Activated CD4-positive, alpha-beta T cell treated with anti-CD3 and anti-CD28 coated beads for 4 hours (primary cell): ENCODE data around the gene PDILT.
"Not testable (repeated sequence)": the region's sequence is repeated elsewhere in the genome, so short reads cannot be mapped to it uniquely, and the experiment has no call there.

Source experiments
- DNase-seq, 2 donors: peaks; one replicate each; pipeline ENCODE4 v3.0.0-alpha.2; 2020

Gene PDILT

GRCh38 chr16:20404637-20405036 is at the start of gene PDILT:
Gene PDILT, minus strand, starts transcription at chr16:20404737. Its CDS starts 5,437 bp downstream, at chr16:20399300.
- no peak for DNase-seq

GRCh38 chr16:20453633-20454032 is 49.1 kb upstream of the PDILT start:
- DNase-seq = not testable (repeated sequence)

- DNase-seq = not testable (repeated sequence)
Measured at GRCh38 chr16:20451364-20451763, 46.8 kb upstream of the PDILT start, which contains the start of gene ACSM2A. Gene ACSM2A, plus strand, starts transcription at chr16:20451521. Its CDS starts 8,594 bp downstream, at chr16:20460115.

GRCh38 chr16:20446652-20447393 is 42.3 kb upstream of the PDILT start:
- DNase-seq = not testable (repeated sequence)

GRCh38 chr16:20441859-20442258 is 37.3 kb upstream of the PDILT start:
- not testable (repeated sequence) for DNase-seq

- DNase-seq = no peak
Measured at GRCh38 chr16:20441191-20441590, 36.7 kb upstream of the PDILT start.

- not testable (repeated sequence) for DNase-seq
Measured at GRCh38 chr16:20440731-20441130, 36.2 kb upstream of the PDILT start.

- not testable (repeated sequence) for DNase-seq
Measured at GRCh38 chr16:20439820-20440231, 35.3 kb upstream of the PDILT start.

- DNase-seq = not testable (repeated sequence)
Measured at GRCh38 chr16:20438950-20439349, 34.4 kb upstream of the PDILT start.

GRCh38 chr16:20430948-20431347 is 26.4 kb upstream of the PDILT start:
- DNase-seq = no peak

- not testable (repeated sequence) for DNase-seq
Measured at GRCh38 chr16:20430480-20430879, 25.9 kb upstream of the PDILT start.

- not testable (repeated sequence) for DNase-seq
Measured at GRCh38 chr16:20429499-20429898, 25.0 kb upstream of the PDILT start.

- not testable (repeated sequence) for DNase-seq
Measured at GRCh38 chr16:20427401-20427797, 22.9 kb upstream of the PDILT start.

- no peak for DNase-seq
Measured at GRCh38 chr16:20424129-20424866, 19.8 kb upstream of the PDILT start.

GRCh38 chr16:20423772-20424128 is 19.2 kb upstream of the PDILT start:
- DNase-seq = not testable (repeated sequence)

GRCh38 chr16:20421748-20422147 is 17.2 kb upstream of the PDILT start:
- DNase-seq = not testable (repeated sequence)

GRCh38 chr16:20419093-20419492 is 14.6 kb upstream of the PDILT start:
- not testable (repeated sequence) for DNase-seq

GRCh38 chr16:20415541-20415940 is 11.0 kb upstream of the PDILT start:
- DNase-seq = no peak

GRCh38 chr16:20411055-20411454 is 6.5 kb upstream of the PDILT start:
- no peak for DNase-seq

- no peak for DNase-seq
Measured at GRCh38 chr16:20410121-20410723, 5.7 kb upstream of the PDILT start.

- DNase-seq = no peak
Measured at GRCh38 chr16:20409398-20410120, 5.0 kb upstream of the PDILT start, which contains the start of gene ACSM5. Gene ACSM5, plus strand, starts transcription at chr16:20409534. Its CDS starts 1,951 bp downstream, at chr16:20411485.

- DNase-seq = no peak
Measured at GRCh38 chr16:20402651-20403050, 1.9 kb downstream of the PDILT start.
